Left ventricle myocardium inferior (tissue), 1 donor: Measurements from ENCODE around the gene IL2RA. TPM values are rescaled to one million over a fixed set of nuclear protein-coding genes. Genes with fewer than 3 reads are reported as not detected.
A peak's percentile ranks its signal among the peaks of the same experiment; 100 is the strongest.

Experiments
- DNase-seq: peaks from one replicate; pipeline ENCODE4 v3.0.0-alpha.2; 2020
- H3K27ac ChIP-seq: fragments of 200-600 bp; replicated peaks from 2 replicates; pipeline ENCODE4 v1.8.0; 2021
- H3K27me3 ChIP-seq: fragments of 200-600 bp; 2 replicates; pipeline ENCODE4 v1.8.0; 2021; ENCODE audit warnings: low read depth
- H3K36me3 ChIP-seq: fragments of 200-600 bp; 2 replicates; pipeline ENCODE4 v1.8.0; 2021
- H3K4me1 ChIP-seq: fragments of 200-600 bp; 2 replicates; pipeline ENCODE4 v1.8.0; 2021
- H3K4me3 ChIP-seq: fragments of 200-600 bp; 2 replicates; pipeline ENCODE4 v1.8.0; 2021; ENCODE audit warnings: mild to moderate bottlenecking, moderate library complexity
- H3K9me3 ChIP-seq: fragments of 200-600 bp; replicated peaks from 2 replicates; pipeline ENCODE4 v1.8.0; 2021
- intact Hi-C: fragments of 100-400 bp; cut with micrococcal nuclease; formaldehyde crosslinking; loops from one replicate; pipeline ENCODE4 v1.11.0; 2022
- total RNA-seq: library from RNA; stranded (reverse); fragmentation: NEBNext Ultra II Directional; extraction: Animal tissue kit (Norgen Biotek cat#: 25700); gene quantifications from one replicate; pipeline ENCODE4 v1.2.1, GENCODE V29; 2021
- TF ChIP-seq, protein P1 (sequence below): fragments of 200-600 bp; IDR thresholded peaks from 2 replicates; pipeline ENCODE4 v1.8.0; 2021; ENCODE audit warnings: antibody characterized with exemption, mild to moderate bottlenecking, borderline replicate concordance
- donor health status: DM: no; HTN: yes; CAD: no; lungs with severe emphysema.

Gene IL2RA
- total RNA-seq, 1 donor from 2014 or later: 2.3 TPM

GRCh38 chr10:5989756-5990155, 72.4 kb downstream of the IL2RA start:
- Histone ChIP-seq H3K4me3 (no peak overlapping the region), H3K4me1 (peaks cover 11% of the 10 kb centered on the region), H3K9me3 (peaks cover 26% of the 10 kb centered on the region), H3K27me3 (no peaks in the 10 kb centered on the region), H3K27ac (peak overlapping the region; percentile 68), H3K36me3 (no peaks in the 10 kb centered on the region)
- TF ChIP-seq, protein P1, sequence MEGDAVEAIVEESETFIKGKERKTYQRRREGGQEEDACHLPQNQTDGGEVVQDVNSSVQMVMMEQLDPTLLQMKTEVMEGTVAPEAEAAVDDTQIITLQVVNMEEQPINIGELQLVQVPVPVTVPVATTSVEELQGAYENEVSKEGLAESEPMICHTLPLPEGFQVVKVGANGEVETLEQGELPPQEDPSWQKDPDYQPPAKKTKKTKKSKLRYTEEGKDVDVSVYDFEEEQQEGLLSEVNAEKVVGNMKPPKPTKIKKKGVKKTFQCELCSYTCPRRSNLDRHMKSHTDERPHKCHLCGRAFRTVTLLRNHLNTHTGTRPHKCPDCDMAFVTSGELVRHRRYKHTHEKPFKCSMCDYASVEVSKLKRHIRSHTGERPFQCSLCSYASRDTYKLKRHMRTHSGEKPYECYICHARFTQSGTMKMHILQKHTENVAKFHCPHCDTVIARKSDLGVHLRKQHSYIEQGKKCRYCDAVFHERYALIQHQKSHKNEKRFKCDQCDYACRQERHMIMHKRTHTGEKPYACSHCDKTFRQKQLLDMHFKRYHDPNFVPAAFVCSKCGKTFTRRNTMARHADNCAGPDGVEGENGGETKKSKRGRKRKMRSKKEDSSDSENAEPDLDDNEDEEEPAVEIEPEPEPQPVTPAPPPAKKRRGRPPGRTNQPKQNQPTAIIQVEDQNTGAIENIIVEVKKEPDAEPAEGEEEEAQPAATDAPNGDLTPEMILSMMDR: no peak
- DNase-seq: no peak
- intact Hi-C loops: no loop called here

GRCh38 chr10:5988336-5988920, 73.7 kb downstream of the IL2RA start:
- intact Hi-C loops: no loop called here
- DNase-seq: no peak
- peaks cover 11% of the 10 kb centered on the region for H3K4me1 ChIP-seq
- peak overlapping the region; percentile 68 for H3K27ac ChIP-seq
- H3K36me3 ChIP-seq: no peaks in the 10 kb centered on the region
- TF ChIP-seq, protein P1: no peak
- peaks cover 4% of the 10 kb centered on the region for H3K27me3 ChIP-seq
- no peak overlapping the region for H3K4me3 ChIP-seq
- H3K9me3 ChIP-seq: peaks cover 18% of the 10 kb centered on the region

GRCh38 chr10:5987747-5988146, 74.4 kb downstream of the IL2RA start:
- intact Hi-C loops: no loop called here
- peak; percentile 78 for DNase-seq
- H3K27ac ChIP-seq: peak overlapping the region; percentile 68

DNA sequence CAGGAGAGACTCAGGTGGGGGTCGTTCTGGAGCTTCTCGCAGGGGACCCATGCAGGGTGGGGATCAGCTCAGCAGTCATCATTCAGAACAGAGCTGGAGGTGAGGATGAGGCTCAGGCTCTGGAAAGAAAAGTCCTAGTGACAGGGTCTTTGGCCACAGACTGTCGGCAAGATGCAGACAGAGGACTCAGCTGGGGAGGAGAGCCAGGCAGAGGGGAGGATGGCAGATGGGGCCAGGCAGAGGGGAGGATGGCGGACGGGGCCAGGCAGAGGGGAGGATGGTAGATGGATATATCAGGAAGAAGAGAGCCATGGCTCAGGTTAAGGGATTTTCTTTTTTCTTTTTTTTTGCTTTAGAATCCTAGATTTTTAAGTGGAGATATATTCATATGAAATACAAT, 77.1 kb downstream of the IL2RA start:
- Histone ChIP-seq H3K9me3 (no peaks in the 10 kb centered on the region), H3K36me3 (no peaks in the 10 kb centered on the region), H3K27me3 (peaks cover 4% of the 10 kb centered on the region), H3K27ac (peak overlapping the region; percentile 30), H3K4me3 (no peak overlapping the region), H3K4me1 (peaks cover 14% of the 10 kb centered on the region)
- TF ChIP-seq, protein P1: no peak
- intact Hi-C loops: no loop called here
- no peak for DNase-seq

More at GRCh38 chr10:5987747-5988146, 74.4 kb downstream of the IL2RA start:
- no peak overlapping the region for H3K4me3 ChIP-seq
- peaks cover 15% of the 10 kb centered on the region for H3K9me3 ChIP-seq
- H3K27me3 ChIP-seq: peaks cover 4% of the 10 kb centered on the region
- TF ChIP-seq, protein P1: no peak
- no peaks in the 10 kb centered on the region for H3K36me3 ChIP-seq
- peaks cover 11% of the 10 kb centered on the region for H3K4me1 ChIP-seq

GRCh38 chr10:5983774-5984173, 78.4 kb downstream of the IL2RA start:
- Histone ChIP-seq H3K4me1 (peaks cover 19% of the 10 kb centered on the region), H3K27ac (peak overlapping the region; percentile 30), H3K27me3 (peaks cover 4% of the 10 kb centered on the region), H3K36me3 (no peaks in the 10 kb centered on the region), H3K4me3 (no peak overlapping the region), H3K9me3 (no peaks in the 10 kb centered on the region)
- TF ChIP-seq, protein P1: no peak
- no peak for DNase-seq
- intact Hi-C loops: no loop called here
